Measurements from ENCODE around the gene HSD17B8.
"Not testable (repeated sequence)": the region's sequence is repeated elsewhere in the genome, so short reads cannot be mapped to it uniquely, and the experiment has no call there.

Gene HSD17B8

GRCh38 chr6:33207552-33208090 is 3.2 kb downstream of the HSD17B8 start:
- peak; percentile 23 for DNase-seq

- DNase-seq, result peak; percentile 88
Measured at GRCh38 chr6:33208091-33208967, 3.9 kb downstream of the HSD17B8 start, which contains the start of gene RING1. Gene RING1 (plus strand): TSS chr6:33208500. CDS start chr6:33208823, 323 bp downstream.

- DNase-seq, result no peak
Measured at GRCh38 chr6:33209856-33210255, 5.4 kb downstream of the HSD17B8 start.

- no peak for DNase-seq
Measured at GRCh38 chr6:33211136-33211535, 6.7 kb downstream of the HSD17B8 start.

GRCh38 chr6:33211666-33212422 is 7.4 kb downstream of the HSD17B8 start:
- DNase-seq, result no peak

- no peak for DNase-seq
Measured at GRCh38 chr6:33212857-33213165, 8.4 kb downstream of the HSD17B8 start.

- no peak for DNase-seq
Measured at GRCh38 chr6:33213166-33213988, 8.9 kb downstream of the HSD17B8 start.

GRCh38 chr6:33213989-33214335 is 9.5 kb downstream of the HSD17B8 start:
- DNase-seq, result no peak

GRCh38 chr6:33215271-33216116 is 11.0 kb downstream of the HSD17B8 start:
- no peak for DNase-seq

- no peak for DNase-seq
Measured at GRCh38 chr6:33216117-33216649, 11.7 kb downstream of the HSD17B8 start.

- DNase-seq, result no peak
Measured at GRCh38 chr6:33217246-33217645, 12.8 kb downstream of the HSD17B8 start.

- DNase-seq, result no peak
Measured at GRCh38 chr6:33217681-33218080, 13.2 kb downstream of the HSD17B8 start.

- not testable (repeated sequence) for DNase-seq
Measured at GRCh38 chr6:33226503-33227120, 22.2 kb downstream of the HSD17B8 start.

- DNase-seq, result no peak
Measured at GRCh38 chr6:33235221-33235634, 30.8 kb downstream of the HSD17B8 start.

GRCh38 chr6:33236328-33236727 is 31.9 kb downstream of the HSD17B8 start:
- no peak for DNase-seq

GRCh38 chr6:33236852-33237251 is 32.4 kb downstream of the HSD17B8 start:
- DNase-seq, result no peak

GRCh38 chr6:33237741-33238140 is 33.3 kb downstream of the HSD17B8 start:
- DNase-seq, result no peak

GRCh38 chr6:33241968-33242367 is 37.5 kb downstream of the HSD17B8 start:
- peak; percentile 61 for DNase-seq

- DNase-seq, result no peak
Measured at GRCh38 chr6:33243476-33243875, 39.0 kb downstream of the HSD17B8 start.

- DNase-seq, result peak; percentile 93
Measured at GRCh38 chr6:33247977-33248642, 43.7 kb downstream of the HSD17B8 start.

GRCh38 chr6:33248643-33248931 is 44.1 kb downstream of the HSD17B8 start:
- no peak for DNase-seq
